22Rv1 (cell line): Measurements from ENCODE around the gene TEX35.

Experiments
- ZFX ChIP-seq: fragments of 450-650 bp; IDR thresholded peaks from 2 replicates; pipeline ENCODE4 v1.6.1; 2017; ENCODE audit warnings: antibody characterized with exemption, borderline replicate concordance
- TF ChIP-seq, protein P1 (sequence below): fragments of 450-650 bp; IDR thresholded peaks from 2 replicates; pipeline ENCODE4 v1.5.1; 2017; ENCODE audit warnings: mild to moderate bottlenecking

DNA sequence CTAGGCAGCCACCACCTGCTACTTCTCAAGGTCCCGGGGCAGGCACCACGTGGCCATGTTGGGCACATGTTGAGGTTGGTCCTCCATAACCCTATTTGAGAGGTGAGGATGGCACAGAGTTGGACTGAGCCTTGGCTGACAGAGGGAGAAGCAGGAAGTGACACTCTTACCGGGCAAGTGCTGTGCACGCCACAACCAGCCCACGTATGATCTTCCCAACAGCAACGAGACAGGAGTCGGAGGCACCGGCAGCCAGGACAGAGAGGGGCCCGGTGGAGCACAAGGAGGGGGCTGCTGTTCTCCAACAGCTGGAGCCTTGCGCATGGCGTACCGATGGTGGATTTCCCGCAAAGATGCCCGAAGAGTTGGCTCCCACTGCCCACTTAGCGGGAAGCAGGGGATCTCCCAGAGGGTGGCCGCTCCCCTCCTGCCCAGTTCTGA, 19.6 kb upstream of the TEX35 start:
- TF ChIP-seq, protein P1, sequence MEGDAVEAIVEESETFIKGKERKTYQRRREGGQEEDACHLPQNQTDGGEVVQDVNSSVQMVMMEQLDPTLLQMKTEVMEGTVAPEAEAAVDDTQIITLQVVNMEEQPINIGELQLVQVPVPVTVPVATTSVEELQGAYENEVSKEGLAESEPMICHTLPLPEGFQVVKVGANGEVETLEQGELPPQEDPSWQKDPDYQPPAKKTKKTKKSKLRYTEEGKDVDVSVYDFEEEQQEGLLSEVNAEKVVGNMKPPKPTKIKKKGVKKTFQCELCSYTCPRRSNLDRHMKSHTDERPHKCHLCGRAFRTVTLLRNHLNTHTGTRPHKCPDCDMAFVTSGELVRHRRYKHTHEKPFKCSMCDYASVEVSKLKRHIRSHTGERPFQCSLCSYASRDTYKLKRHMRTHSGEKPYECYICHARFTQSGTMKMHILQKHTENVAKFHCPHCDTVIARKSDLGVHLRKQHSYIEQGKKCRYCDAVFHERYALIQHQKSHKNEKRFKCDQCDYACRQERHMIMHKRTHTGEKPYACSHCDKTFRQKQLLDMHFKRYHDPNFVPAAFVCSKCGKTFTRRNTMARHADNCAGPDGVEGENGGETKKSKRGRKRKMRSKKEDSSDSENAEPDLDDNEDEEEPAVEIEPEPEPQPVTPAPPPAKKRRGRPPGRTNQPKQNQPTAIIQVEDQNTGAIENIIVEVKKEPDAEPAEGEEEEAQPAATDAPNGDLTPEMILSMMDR: no peak
- TF ChIP-seq ZFX: no peak
